ENCODE data around the gene NSG1. TPM values are rescaled to one million over a fixed set of nuclear protein-coding genes. Genes with fewer than 3 reads are reported as not detected.

NSG1 gene
- total RNA-seq, 1 donor from 2014 or later = 2.9 TPM

DNA sequence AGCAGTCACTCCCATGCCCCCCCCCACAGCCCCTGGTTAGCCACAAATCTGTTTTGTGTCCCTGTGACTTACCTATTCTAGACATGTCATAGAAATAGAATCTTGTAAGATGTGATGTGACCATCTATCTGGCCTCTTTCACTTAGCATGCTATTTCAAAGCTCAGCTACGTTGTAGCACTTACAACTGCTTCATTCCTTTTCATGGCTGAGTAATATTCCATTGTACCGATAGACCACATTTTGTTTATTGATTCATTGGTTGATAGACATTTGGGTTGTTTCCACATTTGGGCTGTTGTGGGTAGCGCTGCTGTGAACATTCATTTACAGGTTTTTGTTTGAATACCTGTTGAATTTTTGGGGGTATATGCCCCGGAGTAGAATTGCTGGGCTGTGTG, 11.5 kb downstream of the NSG1 start:
- no peak overlapping the region for H3K27ac Mint-ChIP-seq (ENCODE audit: unreplicated experiment)
- no peak for DNase-seq (ENCODE audit: low spot score)
- peaks cover 7% of the 10 kb centered on the region for H3K27me3 Mint-ChIP-seq (ENCODE audit: unreplicated experiment)
- H3K4me1 Mint-ChIP-seq (ENCODE audit: unreplicated experiment) = peaks cover 9% of the 10 kb centered on the region
- H3K9me3 Mint-ChIP-seq (ENCODE audit: unreplicated experiment) = no peaks in the 10 kb centered on the region
- no peak overlapping the region for H3K4me3 Mint-ChIP-seq (ENCODE audit: unreplicated experiment)
- TF ChIP-seq, protein P1, sequence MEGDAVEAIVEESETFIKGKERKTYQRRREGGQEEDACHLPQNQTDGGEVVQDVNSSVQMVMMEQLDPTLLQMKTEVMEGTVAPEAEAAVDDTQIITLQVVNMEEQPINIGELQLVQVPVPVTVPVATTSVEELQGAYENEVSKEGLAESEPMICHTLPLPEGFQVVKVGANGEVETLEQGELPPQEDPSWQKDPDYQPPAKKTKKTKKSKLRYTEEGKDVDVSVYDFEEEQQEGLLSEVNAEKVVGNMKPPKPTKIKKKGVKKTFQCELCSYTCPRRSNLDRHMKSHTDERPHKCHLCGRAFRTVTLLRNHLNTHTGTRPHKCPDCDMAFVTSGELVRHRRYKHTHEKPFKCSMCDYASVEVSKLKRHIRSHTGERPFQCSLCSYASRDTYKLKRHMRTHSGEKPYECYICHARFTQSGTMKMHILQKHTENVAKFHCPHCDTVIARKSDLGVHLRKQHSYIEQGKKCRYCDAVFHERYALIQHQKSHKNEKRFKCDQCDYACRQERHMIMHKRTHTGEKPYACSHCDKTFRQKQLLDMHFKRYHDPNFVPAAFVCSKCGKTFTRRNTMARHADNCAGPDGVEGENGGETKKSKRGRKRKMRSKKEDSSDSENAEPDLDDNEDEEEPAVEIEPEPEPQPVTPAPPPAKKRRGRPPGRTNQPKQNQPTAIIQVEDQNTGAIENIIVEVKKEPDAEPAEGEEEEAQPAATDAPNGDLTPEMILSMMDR (IDR thresholded peaks at IDR 0.05; ENCODE audit: unreplicated experiment) = no peak
- no peaks in the 10 kb centered on the region for H3K36me3 Mint-ChIP-seq (ENCODE audit: low read depth, unreplicated experiment)

DNA sequence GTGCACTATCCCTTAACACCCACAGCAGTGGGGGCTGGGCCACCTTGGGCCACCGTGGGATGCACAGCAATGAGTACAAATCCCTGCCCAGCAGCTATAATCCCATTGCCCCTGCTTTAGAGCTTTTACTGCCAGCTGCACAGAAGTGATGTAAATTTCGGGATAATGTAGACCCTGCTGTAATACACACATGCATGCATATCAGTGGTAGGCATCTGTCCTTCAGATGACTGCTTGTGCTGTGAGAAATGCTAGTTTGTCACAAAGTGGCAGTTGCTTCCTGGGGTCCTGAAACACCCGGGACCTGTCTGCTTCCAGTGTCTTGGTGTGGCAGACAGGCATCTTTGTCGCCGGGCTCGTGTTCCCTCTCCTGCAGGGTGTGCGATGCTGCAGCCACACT, 14.1 kb downstream of the NSG1 start:
- Mint-ChIP-seq H3K27me3 (ENCODE audit: unreplicated experiment) (peaks cover 4% of the 10 kb centered on the region), H3K4me3 (ENCODE audit: unreplicated experiment) (no peak overlapping the region), H3K4me1 (ENCODE audit: unreplicated experiment) (peaks cover 11% of the 10 kb centered on the region), H3K9me3 (ENCODE audit: unreplicated experiment) (no peaks in the 10 kb centered on the region), H3K27ac (ENCODE audit: unreplicated experiment) (no peak overlapping the region), H3K36me3 (ENCODE audit: low read depth, unreplicated experiment) (no peaks in the 10 kb centered on the region)
- TF ChIP-seq, protein P1 (IDR thresholded peaks at IDR 0.05; ENCODE audit: unreplicated experiment) = no peak
- no peak for DNase-seq (ENCODE audit: low spot score)

DNA sequence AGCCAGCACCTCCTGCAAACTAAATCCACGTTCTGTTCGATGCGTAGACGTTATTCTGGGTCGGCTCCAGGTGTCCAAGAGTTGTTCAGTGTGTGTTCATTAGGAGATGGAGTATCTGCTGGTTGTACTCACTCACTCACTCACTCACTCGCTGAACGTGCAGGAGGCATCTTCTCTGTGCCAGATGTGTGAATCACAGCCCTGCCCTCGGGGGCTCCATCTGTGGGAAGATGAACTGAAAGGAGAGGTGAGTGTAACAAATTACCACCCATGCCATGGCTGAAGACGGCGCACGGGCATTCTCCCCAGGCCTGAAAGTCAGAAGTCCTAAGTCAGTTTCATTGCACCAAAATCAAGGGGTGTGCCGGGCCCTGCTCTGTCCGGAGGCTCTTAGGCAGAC, 16.1 kb downstream of the NSG1 start:
- DNase-seq (ENCODE audit: low spot score) = no peak
- TF ChIP-seq, protein P1 (IDR thresholded peaks at IDR 0.05; ENCODE audit: unreplicated experiment) = no peak
- Mint-ChIP-seq H3K27ac (ENCODE audit: unreplicated experiment) (no peak overlapping the region), H3K4me1 (ENCODE audit: unreplicated experiment) (peaks cover 7% of the 10 kb centered on the region), H3K27me3 (ENCODE audit: unreplicated experiment) (peaks cover 4% of the 10 kb centered on the region), H3K4me3 (ENCODE audit: unreplicated experiment) (no peak overlapping the region), H3K36me3 (ENCODE audit: low read depth, unreplicated experiment) (no peaks in the 10 kb centered on the region), H3K9me3 (ENCODE audit: unreplicated experiment) (no peaks in the 10 kb centered on the region)

DNA sequence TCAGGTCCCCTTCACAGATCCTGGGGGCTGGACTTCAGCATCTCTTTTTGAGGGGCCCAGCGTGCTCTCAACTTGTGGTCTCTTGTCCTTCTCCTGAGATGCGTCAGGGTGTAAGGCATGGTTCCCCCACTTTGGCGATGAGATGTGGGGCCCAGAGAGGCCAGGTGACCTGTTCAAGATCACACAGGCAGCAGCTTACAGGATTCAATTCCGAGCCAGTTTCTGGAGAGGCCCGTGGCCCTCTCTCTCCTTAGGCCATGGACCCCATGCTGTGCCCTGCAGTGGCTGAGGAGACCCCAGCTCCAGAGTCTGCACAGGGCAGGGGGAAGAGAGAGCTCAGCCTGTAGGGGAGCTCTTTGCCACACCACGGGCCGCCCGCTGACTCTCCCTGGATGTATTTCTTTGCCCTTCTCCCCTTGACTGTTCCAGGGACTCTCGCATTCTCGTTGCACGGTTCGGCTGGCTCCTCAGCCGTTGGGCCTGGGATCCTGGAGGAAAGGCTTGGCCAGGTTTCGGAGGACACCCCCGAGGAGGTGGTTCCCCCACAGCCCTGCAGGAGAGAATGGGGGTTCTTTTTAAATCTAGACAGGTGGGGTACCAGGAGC, 18.6 kb downstream of the NSG1 start:
- TF ChIP-seq, protein P1 (IDR thresholded peaks at IDR 0.05; ENCODE audit: unreplicated experiment) = no peak
- DNase-seq (ENCODE audit: low spot score) = no peak
- Mint-ChIP-seq H3K27ac (ENCODE audit: unreplicated experiment) (no peak overlapping the region), H3K36me3 (ENCODE audit: low read depth, unreplicated experiment) (peaks cover 3% of the 10 kb centered on the region), H3K4me3 (ENCODE audit: unreplicated experiment) (no peak overlapping the region), H3K27me3 (ENCODE audit: unreplicated experiment) (peaks cover 4% of the 10 kb centered on the region), H3K4me1 (ENCODE audit: unreplicated experiment) (peaks cover 7% of the 10 kb centered on the region), H3K9me3 (ENCODE audit: unreplicated experiment) (no peaks in the 10 kb centered on the region)

DNA sequence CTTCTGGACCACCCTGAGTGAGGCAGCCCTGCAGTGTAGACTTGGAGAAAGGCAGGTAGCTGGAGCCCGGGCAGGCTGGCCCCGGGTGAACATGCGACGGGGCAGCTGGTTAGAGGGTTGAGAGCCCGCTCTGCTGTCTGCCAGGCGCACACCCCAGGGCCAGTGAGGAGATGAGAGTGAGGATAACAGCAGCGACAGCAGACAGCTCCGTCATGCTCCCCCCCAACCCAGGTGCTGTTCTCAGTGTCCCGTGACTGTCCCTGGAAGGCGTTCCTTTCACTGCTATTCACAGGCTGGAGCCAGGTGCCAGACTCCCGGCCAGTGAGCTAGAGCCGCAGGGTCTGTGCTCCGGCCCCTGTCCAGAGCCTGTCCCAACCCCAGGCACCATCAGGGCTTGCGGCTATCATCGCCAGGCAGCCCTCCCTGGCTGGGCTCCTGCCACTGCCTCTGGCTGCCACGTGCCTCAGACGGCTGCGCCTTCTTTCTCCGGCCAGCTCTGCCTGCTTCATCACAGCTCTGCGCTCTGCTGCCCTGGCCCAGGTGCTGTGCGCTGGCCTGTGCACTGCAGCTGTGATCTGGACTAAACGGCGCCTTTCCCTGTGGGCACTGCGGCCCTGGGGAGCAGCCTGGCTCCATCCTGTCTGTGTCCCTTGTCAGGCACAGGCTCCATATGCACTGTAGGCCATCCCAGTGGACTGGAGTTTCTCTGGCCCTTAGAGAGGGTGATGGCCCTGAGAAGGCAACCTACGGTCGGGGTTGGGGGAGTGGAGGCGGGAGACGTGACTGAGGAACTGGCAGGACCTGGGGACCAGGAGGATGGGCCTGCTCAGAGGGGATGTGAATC, 19.8 kb downstream of the NSG1 start:
- Mint-ChIP-seq H3K27ac (ENCODE audit: unreplicated experiment) (no peak overlapping the region), H3K4me3 (ENCODE audit: unreplicated experiment) (no peak overlapping the region), H3K36me3 (ENCODE audit: low read depth, unreplicated experiment) (peaks cover 3% of the 10 kb centered on the region), H3K9me3 (ENCODE audit: unreplicated experiment) (no peaks in the 10 kb centered on the region), H3K4me1 (ENCODE audit: unreplicated experiment) (peaks cover 7% of the 10 kb centered on the region), H3K27me3 (ENCODE audit: unreplicated experiment) (peaks cover 5% of the 10 kb centered on the region)
- TF ChIP-seq, protein P1 (IDR thresholded peaks at IDR 0.05; ENCODE audit: unreplicated experiment) = no peak
- no peak for DNase-seq (ENCODE audit: low spot score)
